ENCODE data around the gene ISLR. TPM values are rescaled to one million over a fixed set of nuclear protein-coding genes. Genes with fewer than 3 reads are reported as not detected.

ISLR gene
- total RNA-seq, 6 experiments from 2014 or later, result 1.7 to 6.3 (median 1.9) TPM

DNA sequence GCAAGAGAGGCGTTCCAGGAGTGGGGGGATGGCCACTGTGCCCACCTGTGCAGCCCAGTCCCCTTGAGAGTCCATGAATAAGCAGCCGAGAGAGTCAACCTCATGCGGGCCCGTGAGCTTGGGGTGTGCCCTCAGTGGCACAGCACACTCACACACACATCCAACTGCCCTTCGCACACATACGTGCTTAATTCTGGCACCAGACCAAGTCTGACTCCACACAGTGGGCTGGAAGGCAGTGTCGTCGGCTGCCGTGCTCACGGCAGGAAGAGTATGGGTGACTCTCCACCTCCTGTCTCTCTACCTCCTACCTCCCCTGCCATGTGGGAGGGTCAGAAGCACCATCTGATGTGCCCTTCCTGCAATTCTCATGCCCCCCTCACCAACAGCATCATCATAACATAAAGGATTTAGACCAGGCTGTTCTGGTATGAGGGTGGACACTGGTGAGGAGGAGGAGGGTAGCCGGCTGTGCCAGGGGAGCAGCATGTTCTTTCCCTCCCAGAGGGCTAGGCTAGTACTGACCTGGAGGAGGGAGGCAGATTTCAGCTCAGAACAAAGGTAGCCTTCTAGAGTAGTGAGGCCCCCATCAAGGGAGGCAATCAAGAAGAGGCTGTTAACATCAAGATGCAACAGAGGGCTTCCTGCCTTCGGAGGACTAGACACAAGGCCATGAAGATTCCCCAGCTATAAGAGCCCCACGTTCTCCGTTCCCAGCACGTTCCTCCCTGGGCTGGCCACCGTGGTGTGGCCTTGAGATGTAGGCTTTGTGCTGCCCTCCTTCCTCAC lies 34.3 kb downstream of the ISLR start:
- Mint-ChIP-seq H3K4me3 (no peak overlapping the region), H3K4me1 (ENCODE audit: low read depth) (peaks cover 36% of the 10 kb centered on the region), H3K27me3 (ENCODE audit: insufficient read depth) (peaks cover 5% of the 10 kb centered on the region), H3K27ac (no peak overlapping the region), H3K36me3 (ENCODE audit: low read depth) (no peaks in the 10 kb centered on the region), H3K9me3 (no peaks in the 10 kb centered on the region)
- TF ChIP-seq CTCF (IDR thresholded peaks at IDR 0.05), result no peak
- no peak for DNase-seq

GRCh38 chr15:74208496-74208895 lies 35.0 kb downstream of the ISLR start:
- Mint-ChIP-seq H3K27ac (no peak overlapping the region), H3K4me1 (ENCODE audit: low read depth) (peaks cover 29% of the 10 kb centered on the region), H3K36me3 (ENCODE audit: low read depth) (no peaks in the 10 kb centered on the region), H3K27me3 (ENCODE audit: insufficient read depth) (peaks cover 5% of the 10 kb centered on the region), H3K4me3 (no peak overlapping the region), H3K9me3 (no peaks in the 10 kb centered on the region)
- no peak for TF ChIP-seq CTCF (IDR thresholded peaks at IDR 0.05)
- no peak for DNase-seq

- TF ChIP-seq CTCF (IDR thresholded peaks at IDR 0.05), result no peak
- no peak for DNase-seq
- no peak overlapping the region for H3K27ac Mint-ChIP-seq
- no peak overlapping the region for H3K4me3 Mint-ChIP-seq
- H3K36me3 Mint-ChIP-seq (ENCODE audit: low read depth), result no peaks in the 10 kb centered on the region
- H3K4me1 Mint-ChIP-seq (ENCODE audit: low read depth), result peaks cover 24% of the 10 kb centered on the region
- H3K9me3 Mint-ChIP-seq, result no peaks in the 10 kb centered on the region
- peaks cover 5% of the 10 kb centered on the region for H3K27me3 Mint-ChIP-seq (ENCODE audit: insufficient read depth)
Measured at GRCh38 chr15:74208901-74209559, 35.5 kb downstream of the ISLR start.

DNA sequence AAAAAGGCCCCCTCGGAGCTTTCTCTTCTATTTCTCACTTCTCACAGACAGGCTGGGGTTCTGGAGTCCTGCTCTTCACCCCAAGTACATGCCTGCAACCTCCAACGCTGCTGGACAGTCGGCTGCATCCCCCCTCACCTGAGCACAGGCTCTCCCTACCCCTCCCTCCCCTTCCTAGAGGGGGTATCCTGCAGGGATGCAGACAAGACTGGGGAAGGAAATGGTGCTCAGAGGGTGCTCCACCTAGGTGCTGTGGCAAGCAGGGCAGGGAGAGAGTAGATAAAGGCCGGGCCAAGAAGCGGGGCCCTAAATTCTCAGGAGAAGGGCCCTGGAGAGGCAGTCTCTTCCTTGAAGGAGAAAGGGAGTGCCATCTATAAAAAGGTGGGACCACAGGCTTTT lies 36.0 kb downstream of the ISLR start:
- no peak overlapping the region for H3K27ac Mint-ChIP-seq
- peaks cover 22% of the 10 kb centered on the region for H3K4me1 Mint-ChIP-seq (ENCODE audit: low read depth)
- H3K9me3 Mint-ChIP-seq, result no peaks in the 10 kb centered on the region

More for the DNA sequence above, 36.0 kb downstream of the ISLR start:
- peaks cover 5% of the 10 kb centered on the region for H3K27me3 Mint-ChIP-seq (ENCODE audit: insufficient read depth)
- no peak for DNase-seq
- no peak for TF ChIP-seq CTCF (IDR thresholded peaks at IDR 0.05)
- no peaks in the 10 kb centered on the region for H3K36me3 Mint-ChIP-seq (ENCODE audit: low read depth)
- no peak overlapping the region for H3K4me3 Mint-ChIP-seq

Data from HFFc6 (cell line).